Body of pancreas (tissue), 4 donors: Measurements from ENCODE around the gene FGD5.

Source experiments
- POLR2A ChIP-seq, 3 donors: fragments of 450-650 bp; IDR thresholded peaks; one replicate each; pipeline ENCODE4 v1.6.1; 2016; ENCODE audit warnings: antibody characterized with exemption in 3 of 3, mild to moderate bottlenecking in 2 of 3
- TF ChIP-seq, protein P1 (sequence below), 7 experiments: fragments of 450-650 bp in 4 of 7; fragments of 200-600 bp in 3 of 7; sonication (generic) in 3 of 7; IDR thresholded peaks; one replicate each; pipeline ENCODE4 v1.5.1; 2016 to 2019; ENCODE audit warnings: antibody characterized with exemption in 7 of 7

DNA sequence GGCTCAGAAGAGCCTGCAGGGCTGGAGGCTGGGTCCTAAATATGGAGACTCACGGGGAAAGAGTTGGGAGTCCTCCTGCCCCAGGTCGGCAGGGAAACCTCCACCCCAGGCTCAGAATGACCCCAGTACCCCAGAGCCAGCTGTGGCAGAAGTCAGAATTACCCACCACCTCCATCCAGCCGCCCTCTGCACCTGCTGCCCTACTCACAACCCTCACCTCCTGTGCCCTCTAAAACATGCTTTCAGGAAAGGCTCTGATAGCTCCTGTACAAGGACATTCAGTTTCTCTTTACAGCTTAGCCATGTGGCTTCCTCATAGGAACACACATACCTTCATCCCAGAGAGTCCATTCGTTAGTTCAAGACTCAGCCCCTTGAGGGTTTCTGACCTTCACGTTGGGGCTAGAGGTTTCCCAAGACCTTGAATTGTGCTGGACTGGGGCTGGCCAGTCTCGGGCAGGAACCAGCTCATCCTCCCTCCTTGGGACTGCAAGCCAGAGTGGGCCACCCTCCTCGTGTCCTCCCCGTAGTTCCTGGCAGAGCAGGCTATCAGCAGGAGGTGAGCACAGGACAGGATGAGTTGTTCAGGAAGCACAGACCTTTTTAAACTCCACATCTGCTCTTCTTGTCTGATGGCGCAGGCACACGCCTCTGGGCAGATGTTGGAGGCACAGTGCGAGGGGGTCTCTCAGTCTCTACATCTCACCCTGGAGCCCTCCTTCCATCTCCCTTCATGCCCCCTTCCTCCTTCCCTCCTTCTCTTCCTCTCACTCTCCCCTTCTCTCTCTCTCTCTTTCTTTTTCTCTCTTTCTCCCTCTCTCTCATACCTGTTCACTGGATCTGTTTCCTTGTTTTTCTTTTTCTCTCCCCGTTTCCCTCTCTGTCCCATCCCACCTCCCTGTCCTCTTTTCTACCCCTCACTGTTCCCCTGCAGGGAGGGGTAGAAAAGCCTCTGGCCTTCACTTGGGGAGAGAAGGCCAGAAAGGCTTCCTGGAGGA, 72.7 kb downstream of the FGD5 start:
- no peak for TF ChIP-seq POLR2A (IDR thresholded peaks at IDR 0.05)
- TF ChIP-seq, protein P1, sequence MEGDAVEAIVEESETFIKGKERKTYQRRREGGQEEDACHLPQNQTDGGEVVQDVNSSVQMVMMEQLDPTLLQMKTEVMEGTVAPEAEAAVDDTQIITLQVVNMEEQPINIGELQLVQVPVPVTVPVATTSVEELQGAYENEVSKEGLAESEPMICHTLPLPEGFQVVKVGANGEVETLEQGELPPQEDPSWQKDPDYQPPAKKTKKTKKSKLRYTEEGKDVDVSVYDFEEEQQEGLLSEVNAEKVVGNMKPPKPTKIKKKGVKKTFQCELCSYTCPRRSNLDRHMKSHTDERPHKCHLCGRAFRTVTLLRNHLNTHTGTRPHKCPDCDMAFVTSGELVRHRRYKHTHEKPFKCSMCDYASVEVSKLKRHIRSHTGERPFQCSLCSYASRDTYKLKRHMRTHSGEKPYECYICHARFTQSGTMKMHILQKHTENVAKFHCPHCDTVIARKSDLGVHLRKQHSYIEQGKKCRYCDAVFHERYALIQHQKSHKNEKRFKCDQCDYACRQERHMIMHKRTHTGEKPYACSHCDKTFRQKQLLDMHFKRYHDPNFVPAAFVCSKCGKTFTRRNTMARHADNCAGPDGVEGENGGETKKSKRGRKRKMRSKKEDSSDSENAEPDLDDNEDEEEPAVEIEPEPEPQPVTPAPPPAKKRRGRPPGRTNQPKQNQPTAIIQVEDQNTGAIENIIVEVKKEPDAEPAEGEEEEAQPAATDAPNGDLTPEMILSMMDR (IDR thresholded peaks at IDR 0.05) = no peak
